Gastroesophageal sphincter (tissue), 3 donors: ENCODE results near the gene KLLN.

Source experiments
- EP300 ChIP-seq: sonication (generic); formaldehyde crosslinking; IDR thresholded peaks from one replicate; pipeline ENCODE4 v1.6.1; 2017; ENCODE audit warnings: antibody characterized with exemption, mild to moderate bottlenecking
- POLR2A ChIP-seq, 2 donors: fragments of 450-650 bp; IDR thresholded peaks; one replicate each; pipeline ENCODE4 v1.6.1; 2017; ENCODE audit warnings: antibody characterized with exemption in 2 of 2, mild to moderate bottlenecking in 2 of 2, moderate library complexity in 1 of 2
- POLR2AphosphoS5 ChIP-seq: sonication (generic); formaldehyde crosslinking; IDR thresholded peaks from one replicate; pipeline ENCODE4 v1.6.1; 2017; ENCODE audit warnings: antibody characterized with exemption
- TF ChIP-seq, protein P1 (sequence below), 4 experiments: fragments of 200-600 bp in 2 of 4; fragments of 450-650 bp in 2 of 4; sonication (generic) in 1 of 4; IDR thresholded peaks; one replicate each; pipeline ENCODE4 v1.5.1; 2017 to 2019; ENCODE audit warnings: antibody characterized with exemption in 4 of 4, mild to moderate bottlenecking in 2 of 4, moderate library complexity in 2 of 4

- TF ChIP-seq, protein P1, sequence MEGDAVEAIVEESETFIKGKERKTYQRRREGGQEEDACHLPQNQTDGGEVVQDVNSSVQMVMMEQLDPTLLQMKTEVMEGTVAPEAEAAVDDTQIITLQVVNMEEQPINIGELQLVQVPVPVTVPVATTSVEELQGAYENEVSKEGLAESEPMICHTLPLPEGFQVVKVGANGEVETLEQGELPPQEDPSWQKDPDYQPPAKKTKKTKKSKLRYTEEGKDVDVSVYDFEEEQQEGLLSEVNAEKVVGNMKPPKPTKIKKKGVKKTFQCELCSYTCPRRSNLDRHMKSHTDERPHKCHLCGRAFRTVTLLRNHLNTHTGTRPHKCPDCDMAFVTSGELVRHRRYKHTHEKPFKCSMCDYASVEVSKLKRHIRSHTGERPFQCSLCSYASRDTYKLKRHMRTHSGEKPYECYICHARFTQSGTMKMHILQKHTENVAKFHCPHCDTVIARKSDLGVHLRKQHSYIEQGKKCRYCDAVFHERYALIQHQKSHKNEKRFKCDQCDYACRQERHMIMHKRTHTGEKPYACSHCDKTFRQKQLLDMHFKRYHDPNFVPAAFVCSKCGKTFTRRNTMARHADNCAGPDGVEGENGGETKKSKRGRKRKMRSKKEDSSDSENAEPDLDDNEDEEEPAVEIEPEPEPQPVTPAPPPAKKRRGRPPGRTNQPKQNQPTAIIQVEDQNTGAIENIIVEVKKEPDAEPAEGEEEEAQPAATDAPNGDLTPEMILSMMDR (IDR thresholded peaks at IDR 0.05) = no peak
- TF ChIP-seq EP300 (no peak), POLR2A (IDR thresholded peaks at IDR 0.05) (no peak), POLR2AphosphoS5 (no peak)
Observed at GRCh38 chr10:87827681-87828080, 35.7 kb downstream of the KLLN start.
